ENCODE results near the gene UBP1.
A peak's percentile ranks its signal among the peaks of the same experiment; 100 is the strongest.
"Not testable (repeated sequence)": the region's sequence is repeated elsewhere in the genome, so short reads cannot be mapped to it uniquely, and the experiment has no call there.

Gene UBP1

DNA sequence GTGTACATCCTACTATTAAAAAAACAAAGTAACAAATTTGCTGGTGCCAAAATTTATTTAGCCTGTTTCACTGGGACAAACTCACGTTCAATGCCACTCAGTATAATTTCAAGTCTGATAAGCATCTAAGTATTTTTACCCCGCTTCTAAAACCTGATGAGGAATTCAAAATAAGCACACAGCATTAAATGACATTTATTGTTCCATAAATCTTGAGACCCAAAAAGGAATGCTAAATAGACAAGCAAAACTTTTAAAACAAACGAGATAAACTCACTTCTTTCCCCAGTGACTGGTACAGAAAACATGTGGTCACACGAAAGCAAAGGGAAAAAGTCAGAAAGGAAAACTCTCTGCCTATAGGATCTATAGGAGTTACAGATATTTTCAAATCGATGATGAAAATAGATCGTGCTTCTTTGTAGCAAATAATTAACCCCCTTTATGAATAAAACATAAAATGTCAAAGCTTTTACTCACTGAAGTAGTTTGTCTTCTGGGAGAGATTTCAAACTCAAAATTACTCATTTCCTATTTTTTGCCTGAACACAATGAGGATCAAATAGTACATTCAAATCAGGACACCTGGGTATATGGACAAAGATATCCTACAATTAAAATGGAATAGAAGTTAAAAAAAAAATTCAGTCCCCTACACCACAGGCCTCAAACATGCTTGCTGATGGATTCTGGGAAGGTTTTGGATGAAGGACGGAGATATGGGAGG lies 51.7 kb downstream of the UBP1 start:
- no peak for DNase-seq

- DNase-seq: no peak
Observed at GRCh38 chr3:33386631-33387030, 53.6 kb downstream of the UBP1 start.

- no peak for DNase-seq
Observed at GRCh38 chr3:33385423-33385822, 54.8 kb downstream of the UBP1 start.

DNA sequence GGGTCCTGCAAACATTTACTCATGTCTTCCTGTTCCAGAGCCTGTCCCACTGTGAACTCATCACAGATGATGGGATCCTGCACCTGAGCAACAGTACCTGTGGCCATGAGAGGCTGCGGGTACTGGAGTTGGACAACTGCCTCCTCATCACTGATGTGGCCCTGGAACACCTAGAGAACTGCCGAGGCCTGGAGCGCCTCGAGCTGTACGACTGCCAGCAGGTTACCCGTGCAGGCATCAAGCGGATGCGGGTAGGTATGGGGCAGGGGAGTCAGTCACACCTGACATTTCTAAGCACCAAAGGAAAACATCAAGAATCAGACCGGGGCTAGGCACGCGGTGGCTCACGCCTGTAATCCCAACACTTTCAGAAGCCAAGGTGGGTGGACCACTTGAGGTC lies 56.3 kb downstream of the UBP1 start:
- DNase-seq: no peak

GRCh38 chr3:33380653-33381052 lies 59.6 kb downstream of the UBP1 start:
- DNase-seq: no peak

GRCh38 chr3:33377931-33378330 lies 62.3 kb downstream of the UBP1 start:
- DNase-seq: no peak

GRCh38 chr3:33377489-33377888 lies 62.7 kb downstream of the UBP1 start:
- no peak for DNase-seq

GRCh38 chr3:33373082-33373437 lies 67.1 kb downstream of the UBP1 start:
- DNase-seq: no peak

GRCh38 chr3:33372218-33373081 lies 67.8 kb downstream of the UBP1 start:
- peak; percentile 74 for DNase-seq

- no peak for DNase-seq
Observed at GRCh38 chr3:33364531-33365128, 75.6 kb downstream of the UBP1 start.

DNA sequence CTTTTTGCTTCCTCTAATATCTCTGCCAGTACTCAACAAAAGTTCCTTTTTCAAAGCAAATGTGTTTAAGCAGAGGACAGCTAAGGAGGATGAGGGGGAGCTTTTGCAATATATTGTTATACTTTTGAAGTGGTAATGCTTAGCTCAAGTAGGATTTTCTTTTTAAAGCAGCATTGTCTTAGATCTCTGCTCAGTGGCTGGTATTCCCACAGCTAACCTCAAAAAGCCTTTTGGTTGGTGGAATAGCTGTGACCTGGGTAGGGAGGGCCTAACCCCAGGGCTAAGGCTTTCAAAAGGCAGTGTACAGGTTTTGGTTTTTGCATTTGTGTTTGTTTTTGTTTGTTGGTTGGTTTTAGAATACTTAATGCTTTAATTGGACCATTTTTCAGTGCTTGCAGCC lies 76.1 kb downstream of the UBP1 start:
- DNase-seq: no peak

- no peak for DNase-seq
Observed at GRCh38 chr3:33363113-33363800, 76.9 kb downstream of the UBP1 start.

- no peak for DNase-seq
Observed at GRCh38 chr3:33360136-33360825, 79.9 kb downstream of the UBP1 start.

GRCh38 chr3:33358172-33358781 lies 81.9 kb downstream of the UBP1 start:
- no peak for DNase-seq

- no peak for DNase-seq
Observed at GRCh38 chr3:33355611-33356010, 84.6 kb downstream of the UBP1 start.

DNA sequence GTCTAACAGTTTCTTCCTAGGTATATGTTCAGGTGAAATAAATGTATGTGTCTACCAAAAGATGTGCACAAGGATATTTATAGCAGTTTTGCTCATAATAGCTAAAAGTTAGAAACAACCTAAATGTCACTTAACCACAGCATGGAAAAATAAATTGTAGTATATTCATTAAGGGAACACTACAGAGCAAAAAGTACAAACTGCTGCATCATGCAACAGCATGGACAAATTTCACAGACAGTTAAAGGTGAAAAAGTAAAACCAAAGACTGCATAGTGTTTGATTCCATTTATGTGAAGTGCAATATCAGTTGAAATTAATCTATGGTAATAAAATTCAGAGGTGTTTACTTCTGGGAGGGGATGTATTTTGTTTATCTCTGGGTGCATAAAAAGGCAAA lies 100.4 kb downstream of the UBP1 start:
- DNase-seq: no peak

GRCh38 chr3:33338936-33339465 lies 101.2 kb downstream of the UBP1 start:
- DNase-seq: not testable (repeated sequence)

Data from activated CD8-positive, alpha-beta memory T cell treated with anti-CD3 and anti-CD28 coated beads for 24 hours (primary cell).